ENCODE results near the gene TRPV5.

TRPV5 gene

DNA sequence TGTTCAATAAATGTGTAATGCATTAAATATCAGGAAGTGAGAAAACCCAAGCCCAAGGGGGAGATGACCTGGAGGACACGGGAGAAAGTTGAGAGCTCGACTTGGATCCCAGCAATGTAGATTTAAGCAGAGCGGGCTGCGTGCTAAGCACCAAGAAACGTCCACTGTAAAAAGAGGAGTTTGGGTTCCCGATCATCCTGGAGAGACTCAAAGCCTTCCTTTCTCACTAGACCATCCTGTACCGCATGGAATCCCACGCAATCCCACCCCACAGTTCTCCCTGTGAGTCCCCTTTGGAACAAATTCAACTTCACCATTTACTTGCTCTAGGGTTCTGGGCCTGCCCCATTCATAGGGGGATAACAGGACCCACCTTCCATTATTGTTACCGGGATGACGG is 50.4 kb downstream of the TRPV5 start:
- TF ChIP-seq, protein P1, sequence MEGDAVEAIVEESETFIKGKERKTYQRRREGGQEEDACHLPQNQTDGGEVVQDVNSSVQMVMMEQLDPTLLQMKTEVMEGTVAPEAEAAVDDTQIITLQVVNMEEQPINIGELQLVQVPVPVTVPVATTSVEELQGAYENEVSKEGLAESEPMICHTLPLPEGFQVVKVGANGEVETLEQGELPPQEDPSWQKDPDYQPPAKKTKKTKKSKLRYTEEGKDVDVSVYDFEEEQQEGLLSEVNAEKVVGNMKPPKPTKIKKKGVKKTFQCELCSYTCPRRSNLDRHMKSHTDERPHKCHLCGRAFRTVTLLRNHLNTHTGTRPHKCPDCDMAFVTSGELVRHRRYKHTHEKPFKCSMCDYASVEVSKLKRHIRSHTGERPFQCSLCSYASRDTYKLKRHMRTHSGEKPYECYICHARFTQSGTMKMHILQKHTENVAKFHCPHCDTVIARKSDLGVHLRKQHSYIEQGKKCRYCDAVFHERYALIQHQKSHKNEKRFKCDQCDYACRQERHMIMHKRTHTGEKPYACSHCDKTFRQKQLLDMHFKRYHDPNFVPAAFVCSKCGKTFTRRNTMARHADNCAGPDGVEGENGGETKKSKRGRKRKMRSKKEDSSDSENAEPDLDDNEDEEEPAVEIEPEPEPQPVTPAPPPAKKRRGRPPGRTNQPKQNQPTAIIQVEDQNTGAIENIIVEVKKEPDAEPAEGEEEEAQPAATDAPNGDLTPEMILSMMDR (IDR thresholded peaks at IDR 0.05), result no peak

DNA sequence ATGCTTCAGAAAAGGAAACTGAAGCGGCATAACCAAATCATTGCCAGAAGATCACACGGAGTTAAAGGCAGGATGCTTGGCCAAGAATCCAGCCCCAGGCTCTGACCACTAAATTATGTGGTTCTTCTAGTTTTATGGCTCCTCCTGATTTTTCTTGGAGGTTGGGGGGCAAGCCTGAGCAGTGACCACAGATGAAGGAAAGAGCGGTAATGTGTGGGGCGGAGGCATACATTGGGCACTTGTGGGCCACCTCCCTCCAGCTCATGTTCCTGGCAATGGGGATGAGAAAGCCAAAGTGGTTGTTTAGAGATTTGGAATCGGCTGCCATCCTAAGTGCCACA is 51.2 kb downstream of the TRPV5 start:
- TF ChIP-seq, protein P1 (IDR thresholded peaks at IDR 0.05), result no peak

GRCh38 chr7:142881586-142882337 is 51.8 kb downstream of the TRPV5 start:
- TF ChIP-seq, protein P1 (IDR thresholded peaks at IDR 0.05), result no peak

DNA sequence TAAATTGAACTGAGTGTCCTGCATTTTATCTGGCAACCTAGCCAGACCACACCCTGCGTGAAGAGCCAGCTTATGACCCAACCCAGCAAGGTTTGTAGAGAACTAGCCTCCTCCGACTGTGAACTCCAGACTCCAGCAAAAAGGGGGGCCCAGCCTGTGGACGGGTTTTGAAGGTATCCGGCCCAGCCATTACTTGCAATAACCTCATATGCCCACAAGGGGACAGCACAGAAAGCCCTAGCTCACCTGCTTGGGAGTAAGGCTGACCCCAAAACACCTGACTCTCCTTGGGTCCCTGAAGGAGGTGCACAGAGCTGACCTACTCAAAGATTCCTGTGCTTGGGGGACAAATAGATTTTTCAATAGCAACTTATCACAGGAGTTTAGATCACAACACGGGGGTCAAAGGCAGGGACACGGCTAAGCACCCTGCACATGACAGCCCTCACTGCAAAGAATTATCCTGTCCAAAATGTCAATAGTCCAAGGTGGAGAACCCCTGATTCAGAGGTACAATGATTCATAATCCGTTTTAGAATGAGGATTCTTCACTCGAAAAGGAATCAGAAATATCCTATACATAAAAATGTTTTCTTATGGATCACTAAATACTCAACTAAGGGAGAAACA is 52.6 kb downstream of the TRPV5 start:
- TF ChIP-seq, protein P1 (IDR thresholded peaks at IDR 0.05), result peak; percentile 91

DNA sequence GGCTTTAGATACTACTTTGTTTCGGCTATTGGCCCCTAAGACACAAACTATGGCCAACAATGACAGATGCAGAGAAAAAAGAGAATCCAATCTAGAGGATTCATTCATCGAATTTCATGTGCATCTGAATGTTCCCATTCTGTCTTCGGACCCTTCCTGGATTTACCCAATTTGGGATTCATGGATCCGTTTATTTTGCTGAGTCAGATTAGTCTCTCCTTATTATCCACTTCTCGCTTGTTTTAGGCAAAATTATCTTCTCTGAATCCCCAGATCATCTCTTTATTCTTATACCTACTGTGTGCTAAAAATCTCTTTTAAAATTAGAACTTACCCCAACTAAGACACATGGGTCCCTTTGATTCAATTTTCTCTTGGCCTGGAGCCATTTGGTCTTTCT is 54.5 kb downstream of the TRPV5 start:
- TF ChIP-seq, protein P1 (IDR thresholded peaks at IDR 0.05), result no peak

GRCh38 chr7:142878315-142878714 is 55.2 kb downstream of the TRPV5 start:
- TF ChIP-seq, protein P1 (IDR thresholded peaks at IDR 0.05), result no peak

- TF ChIP-seq, protein P1 (IDR thresholded peaks at IDR 0.05), result no peak
Measured at GRCh38 chr7:142876991-142877910, 56.3 kb downstream of the TRPV5 start.
